ENCODE data around the gene PLA2G2D.

PLA2G2D gene

DNA sequence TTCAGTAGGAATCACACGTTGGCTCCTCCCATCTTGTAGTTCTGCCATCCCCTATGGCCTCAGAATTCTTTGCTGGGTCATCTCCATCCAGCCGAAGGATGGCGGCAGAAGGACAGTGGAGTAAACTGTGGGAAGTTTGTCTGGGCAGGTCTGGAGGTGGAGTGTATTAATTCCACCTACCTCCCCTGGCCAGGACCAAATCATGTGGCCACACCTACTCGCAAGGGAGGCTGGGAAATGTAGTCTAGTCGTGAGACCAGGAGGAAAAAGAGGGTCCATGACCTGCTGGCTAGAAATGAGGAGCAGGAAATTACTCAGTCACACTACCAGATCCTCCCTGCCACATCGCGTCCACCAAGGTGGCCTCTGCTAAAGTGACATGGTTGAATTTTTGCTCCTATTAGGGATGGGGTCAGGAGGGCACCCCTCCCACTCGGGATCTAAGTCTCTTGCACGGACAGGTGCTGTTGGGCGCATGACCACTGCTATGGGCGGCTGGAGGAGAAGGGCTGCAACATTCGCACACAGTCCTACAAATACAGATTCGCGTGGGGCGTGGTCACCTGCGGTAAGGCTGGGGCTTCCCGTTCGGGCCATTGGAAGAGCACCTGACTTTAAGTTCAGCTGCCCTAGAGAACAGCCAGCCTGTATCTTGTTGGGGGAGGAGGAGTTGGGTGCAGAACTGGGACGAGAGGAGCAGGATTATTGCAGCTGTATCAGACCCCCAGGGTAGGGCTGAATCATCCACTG is 29.8 kb downstream of the PLA2G2D start:
- DNase-seq (ENCODE audit: low read depth in 1 of 2, low spot score in 1 of 2) = no peak

GRCh38 chr1:20087668-20088067 is 31.7 kb downstream of the PLA2G2D start:
- no peak for DNase-seq (ENCODE audit: low read depth in 1 of 2, low spot score in 1 of 2)

GRCh38 chr1:20086800-20087199 is 32.5 kb downstream of the PLA2G2D start:
- DNase-seq (ENCODE audit: low read depth in 1 of 2, low spot score in 1 of 2) = no peak

DNA sequence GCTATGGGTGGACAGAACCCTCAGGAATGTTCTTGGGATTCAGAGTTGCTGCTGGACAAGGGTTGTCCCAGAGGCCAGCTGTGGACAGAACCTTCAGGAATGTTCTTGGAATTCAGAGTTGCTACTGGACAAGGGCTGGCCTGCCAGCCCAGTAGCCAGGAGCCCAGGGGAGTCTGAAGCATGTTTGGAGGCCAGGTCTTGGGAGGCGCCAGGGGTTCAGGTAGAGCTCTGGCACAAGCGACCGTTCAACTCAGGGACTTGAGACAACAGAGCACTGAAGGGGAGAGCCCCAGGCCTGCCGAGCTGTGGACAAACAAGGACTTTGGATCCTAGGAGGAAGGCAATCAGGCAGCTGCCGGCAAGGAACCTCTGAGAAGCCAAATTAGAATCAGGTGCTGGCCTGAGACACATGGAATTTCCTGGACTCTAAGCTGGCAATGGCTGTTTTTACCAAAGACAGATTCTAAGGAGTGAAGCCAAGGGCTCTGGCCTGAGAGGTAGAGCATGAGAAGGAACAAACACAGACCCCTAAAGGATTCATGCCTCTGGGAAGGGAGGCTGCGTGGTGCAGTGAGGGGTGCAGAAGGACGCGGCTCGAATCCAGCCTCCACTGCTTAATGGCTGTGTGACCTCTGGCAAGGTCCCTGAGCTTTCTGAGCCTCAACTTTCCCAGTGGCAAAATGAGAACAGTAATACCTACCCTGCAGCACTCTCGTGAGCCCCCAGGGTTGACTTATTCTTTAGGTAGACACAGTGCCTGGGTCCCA is 36.0 kb downstream of the PLA2G2D start:
- DNase-seq (ENCODE audit: low read depth in 1 of 2, low spot score in 1 of 2) = no peak

- no peak for DNase-seq (ENCODE audit: low read depth in 1 of 2, low spot score in 1 of 2)
These were observed 36.6 kb downstream of the PLA2G2D start for GRCh38 chr1:20082772-20083171.

GRCh38 chr1:20081353-20081810 is 38.0 kb downstream of the PLA2G2D start:
- DNase-seq (ENCODE audit: low read depth in 1 of 2, low spot score in 1 of 2) = no peak

- DNase-seq (ENCODE audit: low read depth in 1 of 2, low spot score in 1 of 2) = no peak
These were observed 38.6 kb downstream of the PLA2G2D start for GRCh38 chr1:20080441-20081352.

DNA sequence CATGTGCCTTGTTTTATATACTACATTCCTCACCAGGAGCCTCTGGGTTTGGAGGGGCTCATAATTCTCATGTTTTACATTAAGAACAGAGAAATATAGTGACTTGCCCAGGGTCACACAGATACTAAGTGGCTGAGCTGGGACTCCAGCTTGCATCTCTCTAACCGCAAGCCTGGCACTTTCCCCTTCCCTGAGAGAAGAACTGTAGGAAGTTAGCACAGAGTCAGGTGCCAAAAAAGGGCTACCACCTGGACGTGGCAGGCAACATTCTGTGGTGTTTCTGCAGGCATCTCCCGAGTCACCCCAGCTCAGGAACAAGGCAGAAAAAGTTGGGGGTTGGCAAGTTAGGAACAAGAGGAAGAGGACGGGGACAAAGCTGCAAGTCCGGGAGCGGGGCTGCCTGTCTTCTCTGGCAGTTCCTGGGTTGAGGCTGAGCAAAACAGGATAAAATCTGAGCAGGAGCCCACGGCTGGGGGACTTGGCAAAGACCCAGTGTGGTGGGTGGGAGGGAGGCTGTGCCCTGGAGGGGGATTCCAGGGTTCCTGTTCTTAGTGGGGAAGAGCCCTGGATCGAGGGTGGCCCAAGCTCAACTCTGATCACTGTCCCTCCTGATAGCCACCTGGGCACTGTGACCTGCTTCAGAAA is 39.6 kb downstream of the PLA2G2D start:
- no peak for DNase-seq (ENCODE audit: low read depth in 1 of 2, low spot score in 1 of 2)

DNA sequence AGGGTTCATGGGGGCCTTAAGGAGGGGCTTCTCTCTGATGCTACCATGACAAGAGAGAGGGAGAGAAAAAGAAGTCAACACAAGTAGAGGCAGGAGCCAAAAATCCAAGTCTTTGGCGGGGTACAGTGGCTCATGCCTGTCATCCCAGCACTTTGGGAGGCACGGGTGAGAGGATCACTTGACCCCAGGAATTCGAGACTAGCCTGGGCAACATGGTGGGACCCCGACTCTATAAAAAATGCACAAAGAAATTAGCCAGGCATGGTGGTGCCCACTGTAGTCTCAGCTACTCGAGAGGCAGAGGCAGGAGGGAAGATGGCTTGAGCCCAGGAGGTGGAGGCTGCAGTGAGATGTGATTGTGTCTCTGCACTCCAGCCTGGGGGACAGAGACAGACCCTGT is 40.6 kb downstream of the PLA2G2D start:
- DNase-seq (ENCODE audit: low read depth in 1 of 2, low spot score in 1 of 2) = no peak

DNA sequence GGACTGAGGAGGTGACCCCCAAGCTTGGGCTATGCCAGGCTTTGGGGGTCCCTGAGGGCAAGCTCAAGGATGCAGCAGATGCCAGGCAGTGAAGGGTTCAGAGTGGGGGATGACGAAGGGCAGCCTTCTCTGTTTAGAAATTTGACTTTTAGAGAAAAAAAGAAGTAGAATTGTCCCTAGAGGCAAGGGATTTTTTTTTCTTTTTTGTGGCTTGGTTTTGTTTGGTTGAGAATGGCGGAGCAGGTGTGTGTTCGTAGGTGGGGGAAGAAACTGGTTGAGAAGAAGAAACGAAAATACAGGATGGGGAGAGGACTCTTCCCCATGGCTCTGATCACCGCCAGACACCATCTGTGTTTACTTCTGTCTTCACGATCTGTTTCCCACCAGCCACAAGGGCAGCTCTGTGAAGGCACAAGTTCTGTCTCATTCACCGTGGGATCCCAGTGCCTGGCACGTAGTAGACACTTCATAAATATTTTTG is 41.1 kb downstream of the PLA2G2D start:
- DNase-seq (ENCODE audit: low read depth in 1 of 2, low spot score in 1 of 2) = no peak

- DNase-seq (ENCODE audit: low read depth in 1 of 2, low spot score in 1 of 2) = no peak
These were observed 42.5 kb downstream of the PLA2G2D start for GRCh38 chr1:20076710-20077461.

DNA sequence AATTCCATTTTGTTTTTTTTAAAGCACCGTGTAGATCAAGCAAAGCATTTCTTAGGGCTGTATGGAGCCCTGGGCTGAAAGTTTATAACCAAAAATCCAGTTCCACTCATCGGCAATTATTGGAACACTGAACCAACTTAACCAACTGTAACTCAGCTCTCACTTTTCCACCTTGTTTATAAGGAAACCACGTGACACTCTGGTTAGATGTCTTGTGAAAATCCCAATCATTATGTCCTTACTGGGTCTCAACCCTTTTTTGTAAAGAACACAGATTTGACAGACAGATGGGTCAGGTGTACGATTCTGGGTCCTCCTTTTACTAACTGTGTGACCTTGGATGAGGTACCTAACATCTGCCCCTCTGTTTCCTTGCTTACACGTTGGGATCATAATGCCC is 43.1 kb downstream of the PLA2G2D start:
- no peak for DNase-seq (ENCODE audit: low read depth in 1 of 2, low spot score in 1 of 2)

DNA sequence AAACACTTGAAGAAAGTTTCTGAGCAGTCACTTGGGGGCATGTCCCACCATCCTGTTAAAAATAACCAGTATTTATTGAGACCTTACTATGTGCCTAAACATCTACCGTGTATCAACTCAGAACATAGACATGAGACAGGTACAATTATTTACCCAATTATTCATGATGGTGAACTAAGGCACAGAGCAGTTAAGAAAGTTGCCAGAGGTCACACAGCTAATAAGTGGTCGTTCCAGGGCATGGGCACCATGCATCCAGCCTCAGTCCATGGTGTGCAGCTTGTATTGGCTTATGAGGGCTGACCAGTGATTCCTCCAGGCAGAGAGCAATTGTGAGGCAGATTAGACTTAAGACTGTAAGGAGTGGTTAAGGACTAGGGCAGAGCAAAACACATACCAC is 44.0 kb downstream of the PLA2G2D start:
- no peak for DNase-seq (ENCODE audit: low read depth in 1 of 2, low spot score in 1 of 2)

DNA sequence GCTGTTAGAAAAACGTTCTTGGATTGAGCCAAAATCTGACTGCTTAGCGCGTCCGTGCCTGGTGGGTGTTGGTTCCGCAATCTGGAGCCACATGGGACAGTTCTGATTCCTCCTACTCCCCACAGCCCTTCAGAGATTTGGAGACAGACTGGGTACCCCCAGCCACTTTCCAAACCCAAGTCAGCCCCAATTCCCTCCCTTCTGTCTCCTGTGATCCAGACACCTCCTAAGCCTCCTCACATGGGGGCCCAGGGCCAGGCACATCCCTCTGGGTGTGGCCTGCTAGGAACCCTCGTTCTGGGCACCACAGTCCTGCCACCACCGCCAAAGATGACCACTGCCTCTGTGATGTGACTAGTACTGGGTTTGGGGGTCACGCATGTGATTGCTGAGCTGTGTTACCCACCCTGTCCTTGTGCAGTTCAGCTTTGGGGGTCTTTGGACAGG is 44.6 kb downstream of the PLA2G2D start:
- DNase-seq (ENCODE audit: low read depth in 1 of 2, low spot score in 1 of 2) = no peak

- DNase-seq (ENCODE audit: low read depth in 1 of 2, low spot score in 1 of 2) = no peak
These were observed 45.1 kb downstream of the PLA2G2D start for GRCh38 chr1:20074055-20074724.

DNA sequence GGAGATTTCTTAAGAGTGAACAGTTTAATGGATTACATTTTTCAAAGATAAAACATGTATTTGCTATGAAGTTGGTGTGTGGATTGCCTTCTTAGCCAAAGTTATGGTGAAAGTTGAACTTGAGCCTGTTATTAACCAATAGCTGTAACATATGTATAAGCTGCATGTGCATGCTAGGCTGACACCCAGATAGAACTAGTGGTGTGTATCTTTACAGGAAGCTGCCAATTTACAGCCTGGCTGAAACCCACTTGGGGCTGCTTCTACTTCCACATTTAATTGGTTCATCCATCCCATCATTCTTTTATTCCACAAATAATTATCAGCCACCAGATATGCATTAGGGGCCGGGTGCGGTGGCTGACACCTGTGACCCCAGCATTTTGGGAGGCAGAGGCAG is 46.1 kb downstream of the PLA2G2D start:
- no peak for DNase-seq (ENCODE audit: low read depth in 1 of 2, low spot score in 1 of 2)

GRCh38 chr1:20072771-20073170 is 46.6 kb downstream of the PLA2G2D start:
- no peak for DNase-seq (ENCODE audit: low read depth in 1 of 2, low spot score in 1 of 2)

- DNase-seq (ENCODE audit: low read depth in 1 of 2, low spot score in 1 of 2) = no peak
These were observed 47.9 kb downstream of the PLA2G2D start for GRCh38 chr1:20071416-20071815.

GRCh38 chr1:20070357-20070756 is 49.0 kb downstream of the PLA2G2D start:
- no peak for DNase-seq (ENCODE audit: low read depth in 1 of 2, low spot score in 1 of 2)

DNA sequence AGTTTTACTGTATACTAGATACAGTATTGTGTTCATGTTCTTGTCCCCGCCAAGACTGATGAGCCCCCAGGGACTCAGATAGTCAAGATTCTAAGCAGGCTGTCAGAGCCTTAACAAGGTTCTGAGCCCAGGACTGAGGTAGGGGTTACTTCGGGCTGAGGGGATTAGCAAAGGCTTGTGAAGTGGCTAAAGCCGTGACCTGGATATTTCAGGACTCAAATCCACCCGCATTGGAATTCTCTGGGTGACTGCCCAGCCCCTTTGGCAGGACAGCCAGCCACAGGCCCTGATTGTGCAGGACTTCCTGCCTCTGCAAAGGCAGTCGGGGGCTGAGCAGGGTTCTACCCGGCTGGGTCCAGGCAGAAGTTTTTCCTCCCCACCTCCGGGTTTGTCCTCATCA is 49.5 kb downstream of the PLA2G2D start, which contains the start of gene PLA2G5:
Gene PLA2G5 (plus strand): TSS at position 321 of the 400 bp plus-strand sequence. CDS start 14,637 bp downstream, outside the sequence.
- DNase-seq (ENCODE audit: low read depth in 1 of 2, low spot score in 1 of 2) = no peak
